NCI-H187 (cell line): ENCODE measurements around the gene PRH2.

Experiments used
- DNase-seq, 2 experiments: peaks; one replicate each; lab custom pipeline; 2025; lab: John Stamatoyannopoulos, UW

Gene PRH2

DNA sequence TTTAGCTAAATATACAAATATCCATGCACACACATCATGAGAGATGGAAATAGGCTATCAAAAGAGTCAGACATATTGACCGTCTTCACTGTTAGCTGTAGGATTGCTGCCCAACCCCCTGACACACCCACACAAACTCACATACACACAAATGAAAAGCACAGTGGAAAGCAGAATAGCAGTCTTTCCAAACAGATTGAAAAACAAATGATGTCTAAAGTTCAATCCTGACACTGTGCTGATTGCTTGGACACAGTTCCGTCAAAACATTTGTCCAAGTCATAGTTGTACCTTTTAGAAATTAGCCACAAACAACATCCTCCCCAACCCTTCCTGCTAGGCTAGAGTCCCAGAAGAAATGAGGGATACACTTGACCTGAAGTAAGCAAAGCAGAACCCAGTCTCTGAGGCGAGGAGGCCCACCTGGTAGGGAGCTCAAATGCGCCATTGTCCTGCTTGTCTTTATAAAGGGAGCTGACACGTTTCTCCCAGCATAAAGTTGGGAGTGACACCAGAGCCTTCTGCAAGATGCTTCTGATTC is at the start of gene PRH2:
PRH2 (plus strand) TSS at position 491 of the 541 bp plus-strand sequence; CDS start at position 529, 38 bp downstream.
- DNase-seq, result no peak

DNA sequence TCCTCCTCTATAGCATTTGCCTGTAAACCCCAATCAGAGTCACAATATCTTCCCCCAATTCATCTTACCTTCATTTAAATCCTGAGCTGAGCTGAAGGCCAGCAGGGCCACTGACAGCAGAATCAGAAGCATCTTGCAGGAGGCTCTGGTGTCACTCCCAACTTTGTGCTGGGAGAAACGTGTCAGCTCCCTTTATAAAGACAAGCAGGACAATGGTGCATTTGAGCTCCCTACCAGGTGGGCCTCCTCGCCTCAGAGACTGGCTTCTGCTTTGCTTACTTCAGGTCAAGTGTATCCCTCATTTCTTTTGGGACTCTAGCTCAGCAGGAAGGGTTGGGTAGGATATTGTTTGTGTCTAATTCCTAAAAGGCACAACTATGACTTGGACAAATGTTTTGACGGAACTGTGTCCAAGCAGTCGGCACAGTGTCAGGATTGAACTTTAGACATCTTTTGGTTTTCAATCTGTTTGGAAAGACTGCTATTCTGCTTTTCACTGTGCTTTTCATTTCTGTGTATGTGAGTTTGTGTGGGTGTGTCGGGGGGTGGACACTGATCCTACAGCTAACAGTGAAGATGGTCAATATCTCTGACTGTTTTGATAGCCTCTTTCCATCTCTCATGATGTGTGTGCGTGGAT is 44.8 kb upstream of the PRH2 start, which contains the start of gene PRH1:
PRH1 (minus strand) TSS at position 170 of the 640 bp plus-strand sequence; CDS start at position 132, 38 bp downstream.
- DNase-seq, result no peak

DNA sequence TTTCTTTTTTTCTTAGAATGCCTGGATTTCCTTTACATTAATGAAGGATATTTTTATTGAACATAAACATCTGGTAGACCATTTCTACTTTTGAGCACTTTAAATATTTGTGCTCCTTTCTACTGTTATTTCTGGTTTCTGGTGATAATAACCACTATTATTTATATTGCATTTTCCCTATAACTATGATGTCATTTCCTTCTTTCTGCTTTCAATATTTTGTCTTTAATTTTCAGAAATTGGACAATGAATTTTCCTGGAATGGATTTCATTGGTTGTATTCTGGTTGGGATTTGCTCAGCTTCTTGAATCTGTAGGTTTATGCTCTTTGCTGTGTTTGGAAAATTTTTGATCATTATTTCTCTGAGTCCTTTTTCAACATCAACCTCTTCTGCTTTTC is 39.8 kb upstream of the PRH2 start:
- no peak for DNase-seq

DNA sequence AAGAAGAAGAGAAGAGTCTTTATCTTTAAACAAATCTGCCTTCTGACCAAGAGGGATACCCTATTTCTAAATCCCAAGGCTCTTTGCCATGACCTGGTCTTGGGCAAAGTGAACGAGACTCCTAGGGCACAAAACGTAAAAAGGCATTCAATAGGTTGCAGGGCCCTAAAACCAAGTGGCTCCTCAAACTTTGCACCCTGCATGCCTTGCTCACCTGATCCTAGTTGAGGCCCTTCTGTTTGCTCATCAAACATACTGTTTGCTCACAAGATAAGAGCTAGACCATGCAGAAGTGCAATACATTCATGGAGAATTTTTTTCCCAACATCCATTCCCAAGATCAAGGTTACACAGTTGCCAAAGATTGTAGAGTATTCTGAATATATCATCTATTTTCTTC is 37.1 kb upstream of the PRH2 start:
- no peak for DNase-seq

DNA sequence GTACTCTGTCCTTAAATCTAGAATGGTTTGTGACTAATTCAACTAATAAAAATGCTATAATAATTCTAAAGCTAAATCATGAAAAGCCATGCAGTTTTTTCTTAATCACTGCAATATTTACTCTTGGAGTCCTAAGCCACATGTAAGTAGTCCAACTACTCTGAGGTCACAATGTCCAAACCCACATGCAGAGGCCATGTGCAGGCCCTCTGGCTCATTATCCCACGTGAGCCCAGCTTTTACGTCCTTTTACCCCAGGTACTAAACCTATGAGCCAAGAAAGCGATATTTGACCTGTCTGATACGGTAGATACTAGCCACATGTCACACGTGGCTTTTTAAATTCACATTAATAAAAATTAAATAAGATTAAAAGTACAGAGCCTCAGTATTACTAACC is 32.2 kb upstream of the PRH2 start:
- DNase-seq, result no peak

DNA sequence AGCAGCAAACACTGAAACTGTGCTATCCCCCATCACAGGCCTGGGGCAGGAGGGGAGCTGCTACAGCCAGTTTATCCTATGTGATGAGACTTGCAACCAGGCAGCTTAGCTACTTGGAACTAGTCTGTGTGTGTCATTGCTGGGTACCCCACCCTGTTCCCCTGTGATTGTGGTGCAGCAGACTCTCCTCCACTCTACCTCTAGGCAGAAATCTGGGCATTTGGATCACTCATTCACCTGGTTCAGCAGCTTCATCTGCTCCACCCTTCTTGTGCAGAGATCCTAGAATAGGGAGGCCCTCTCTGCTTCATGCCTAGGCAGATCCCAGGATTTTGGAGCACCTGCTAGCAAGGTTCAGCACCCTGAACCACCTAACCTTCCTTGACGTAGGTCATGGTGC is 28.5 kb upstream of the PRH2 start:
- no peak for DNase-seq

DNA sequence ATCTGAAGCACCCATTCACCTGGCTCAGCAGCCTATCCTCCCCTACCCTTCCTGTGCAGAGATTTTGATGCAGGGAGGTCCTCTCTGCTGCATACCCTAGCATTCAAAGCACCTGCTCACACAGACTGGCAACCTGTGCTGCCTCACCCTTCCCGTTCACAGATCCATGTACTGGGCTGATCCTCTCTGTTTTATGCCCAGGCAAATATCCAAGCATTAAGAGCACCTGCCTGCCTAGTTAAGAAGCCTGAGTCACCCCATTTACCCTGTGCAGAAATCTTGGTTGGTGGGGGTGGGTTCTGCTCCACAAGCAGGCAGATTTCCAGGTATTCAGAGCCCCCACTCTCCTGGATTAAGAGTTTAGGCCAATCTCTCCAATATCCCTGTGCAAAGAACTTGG is 28.1 kb upstream of the PRH2 start:
- no peak for DNase-seq

DNA sequence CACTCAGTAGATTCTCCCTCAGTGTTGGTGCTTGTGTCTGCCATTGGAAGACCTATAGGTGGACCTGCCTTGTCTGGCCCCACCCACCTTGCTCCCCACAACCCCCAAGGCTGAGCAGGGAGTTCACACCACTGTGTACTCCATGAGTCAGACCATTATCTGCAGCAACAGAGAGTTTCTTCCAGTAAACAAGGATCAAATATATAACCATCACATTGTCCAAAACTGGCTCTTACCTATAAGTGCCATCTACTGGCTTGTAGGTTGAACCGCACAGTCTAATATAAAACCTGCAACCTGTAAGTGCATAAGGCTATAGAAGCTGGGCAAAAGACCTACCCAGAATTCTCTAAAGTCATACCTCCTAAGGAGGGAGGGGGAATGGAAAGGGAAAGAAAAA is 27.6 kb upstream of the PRH2 start:
- no peak for DNase-seq

DNA sequence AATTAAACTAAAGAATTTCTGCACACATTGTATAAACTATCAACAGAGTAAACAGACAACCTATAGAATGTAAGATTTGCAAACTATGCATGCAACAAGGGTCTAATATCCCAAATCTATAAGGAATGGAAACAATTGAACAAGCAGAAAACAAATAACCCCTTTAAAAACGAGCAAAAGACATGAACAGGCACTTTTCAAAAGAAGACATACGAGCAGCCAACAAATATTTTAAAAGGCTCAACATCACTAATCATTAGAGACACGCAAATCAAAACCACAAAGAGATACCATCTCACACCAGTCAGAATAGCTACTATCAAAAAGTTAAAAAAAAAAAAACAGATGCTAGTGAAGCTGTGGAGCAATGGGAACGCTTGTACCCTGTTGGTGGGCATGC is 24.4 kb upstream of the PRH2 start:
- DNase-seq, result no peak

DNA sequence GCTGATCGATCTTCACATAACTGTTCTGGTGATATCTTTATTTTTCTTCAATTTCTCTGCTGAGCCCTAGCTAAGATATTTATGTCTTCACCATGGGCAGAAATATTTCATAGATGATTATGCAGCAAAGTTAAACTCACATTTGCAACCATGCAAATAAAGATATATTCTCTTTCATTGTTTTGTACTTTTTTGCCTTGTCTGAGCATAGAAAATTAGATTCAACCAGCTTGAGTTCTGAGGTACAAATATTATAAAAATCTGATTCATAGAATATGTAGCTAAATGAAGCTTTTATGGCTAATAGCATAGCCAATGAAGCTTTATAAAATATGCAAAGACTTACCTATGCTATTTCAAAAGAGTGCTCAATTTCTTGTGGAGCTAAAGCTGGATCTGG is 19.6 kb upstream of the PRH2 start, which contains the start of gene TAS2R13:
TAS2R13 (minus strand) TSS at position 101 of the 400 bp plus-strand sequence. CDS start 264 bp downstream, outside the sequence.
- no peak for DNase-seq

DNA sequence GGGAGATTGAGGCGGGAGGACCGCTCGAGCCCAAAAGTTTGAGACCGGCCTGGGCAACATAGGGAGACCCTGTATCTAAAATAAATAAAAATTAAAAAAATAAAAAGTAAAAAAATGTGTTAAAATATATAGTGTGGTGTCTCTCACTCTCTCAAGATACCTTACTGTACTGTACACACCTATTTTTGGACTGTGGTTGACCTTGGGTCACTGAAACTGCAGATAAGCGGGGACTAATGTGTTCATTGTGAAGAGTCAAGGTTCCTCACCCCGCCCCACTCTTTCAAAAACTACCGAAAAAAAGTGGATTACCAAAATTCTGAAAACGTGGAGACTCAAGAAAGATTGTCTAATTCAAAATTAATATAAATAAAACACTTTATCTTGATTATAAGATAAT is 18.7 kb upstream of the PRH2 start:
- no peak for DNase-seq

DNA sequence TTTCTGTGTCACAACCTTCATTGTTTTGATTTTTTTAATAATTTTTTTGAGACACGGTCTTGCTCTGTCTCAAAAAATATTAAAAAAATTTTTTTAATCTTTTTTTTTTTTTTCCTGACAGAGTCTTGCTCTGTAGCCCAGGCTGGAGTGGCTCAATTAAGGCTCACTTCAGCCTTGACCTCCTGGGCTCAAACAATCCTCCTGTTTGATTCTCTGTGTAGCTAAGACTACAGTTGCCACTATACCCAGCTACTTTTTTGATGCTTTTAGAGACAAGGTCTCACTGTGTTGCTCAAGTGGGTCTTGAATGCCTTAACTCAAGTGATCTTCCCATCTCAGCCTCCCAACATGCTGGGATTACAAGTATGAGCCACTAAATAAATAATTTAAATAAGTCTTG is 9.2 kb upstream of the PRH2 start:
- DNase-seq, result no peak

DNA sequence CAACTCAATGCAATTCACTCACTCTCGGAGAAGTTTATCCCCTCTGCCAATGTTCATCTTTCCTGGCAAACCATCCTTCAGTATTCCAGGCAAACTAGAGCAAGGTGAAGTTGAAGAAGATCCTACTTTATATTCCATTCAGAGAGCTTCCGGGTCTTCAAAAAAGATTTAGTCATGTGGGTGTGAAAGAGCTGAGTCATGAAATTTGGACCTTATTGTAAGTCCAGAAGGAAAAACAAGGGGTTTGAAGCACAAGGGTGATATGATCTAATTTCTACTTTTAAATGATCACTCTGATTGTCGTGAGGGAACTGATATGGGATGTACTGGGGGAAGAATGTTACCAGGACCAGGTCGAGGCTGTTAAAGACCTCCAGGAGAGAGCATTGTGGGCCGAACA is 2.8 kb upstream of the PRH2 start:
- no peak for DNase-seq

DNA sequence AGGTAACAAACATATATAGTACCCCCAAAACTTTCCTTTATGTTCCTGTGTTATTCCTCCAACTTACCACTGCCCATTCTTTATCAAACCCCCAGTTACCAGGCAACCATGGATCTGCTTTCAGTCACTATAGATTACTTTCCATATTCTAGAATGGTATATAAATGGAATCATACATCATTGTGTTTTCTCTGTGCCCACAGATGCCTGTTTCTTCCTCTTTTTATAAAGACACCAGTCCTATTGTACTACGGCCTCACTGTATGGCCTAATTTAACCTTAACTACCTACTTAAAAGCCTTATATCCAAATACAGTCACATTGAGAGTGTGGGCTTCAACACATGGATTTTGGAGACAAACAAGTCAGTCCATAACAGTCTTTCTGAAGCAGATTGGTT is 7.5 kb downstream of the PRH2 start:
- no peak for DNase-seq

DNA sequence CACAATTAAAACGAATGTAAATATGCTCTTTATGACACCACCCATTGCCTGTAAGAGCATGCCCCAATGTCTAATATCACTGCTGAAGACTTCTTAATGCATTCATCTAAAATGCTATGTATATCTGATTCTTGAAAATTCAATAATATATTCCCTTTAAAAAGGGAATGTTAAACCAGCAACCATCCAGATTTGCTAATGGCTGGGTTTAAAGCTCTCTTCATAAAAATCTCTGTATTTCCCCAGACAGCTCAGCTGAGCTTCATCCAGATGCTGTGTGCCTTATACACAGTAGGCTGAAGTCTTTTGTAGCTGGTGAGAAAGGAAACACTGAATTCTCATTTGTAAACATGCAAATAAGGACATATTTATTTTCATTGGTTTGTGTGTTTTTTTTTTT is 10.1 kb downstream of the PRH2 start, which contains the start of gene TAS2R14:
TAS2R14 (minus strand) TSS at position 101 of the 400 bp plus-strand sequence; CDS start at position 45, 56 bp downstream.
- DNase-seq, result no peak

DNA sequence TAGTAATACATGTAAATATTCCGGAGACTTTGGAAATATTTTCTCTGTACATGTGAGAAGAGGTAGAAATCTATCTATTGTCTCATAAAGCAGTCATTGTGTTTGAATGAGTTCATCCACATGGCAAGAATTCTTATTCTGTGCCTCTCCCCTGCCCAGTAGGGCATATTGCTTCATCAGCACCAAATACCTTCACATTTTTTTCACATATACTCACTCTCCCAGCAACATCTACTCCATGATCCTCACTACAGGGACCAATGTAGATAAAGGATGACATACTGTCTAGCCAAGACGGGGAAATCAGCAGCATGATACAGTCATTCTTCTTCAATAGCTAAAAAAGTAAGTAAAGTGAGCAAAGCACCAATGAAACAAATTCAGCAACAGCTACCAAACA is 11.4 kb downstream of the PRH2 start:
- no peak for DNase-seq

DNA sequence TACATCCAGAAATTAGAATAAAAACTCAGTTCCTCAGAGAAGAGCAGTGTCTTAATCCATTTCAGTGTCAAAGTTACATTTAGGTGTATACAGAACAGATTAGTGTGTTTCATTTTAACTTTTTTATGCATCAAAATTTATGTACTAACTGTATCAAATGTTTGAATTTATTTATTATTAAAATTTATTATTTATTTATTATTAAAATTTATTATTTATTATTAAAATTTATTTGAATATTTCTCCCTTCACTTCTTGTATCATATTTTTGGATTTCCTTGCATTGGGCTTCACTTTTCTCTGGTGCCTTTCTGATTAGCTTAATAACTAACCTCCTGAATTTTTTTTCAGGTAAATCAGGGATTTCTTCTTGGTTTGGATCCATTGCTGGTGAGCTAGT is 12.3 kb downstream of the PRH2 start:
- DNase-seq, result no peak

DNA sequence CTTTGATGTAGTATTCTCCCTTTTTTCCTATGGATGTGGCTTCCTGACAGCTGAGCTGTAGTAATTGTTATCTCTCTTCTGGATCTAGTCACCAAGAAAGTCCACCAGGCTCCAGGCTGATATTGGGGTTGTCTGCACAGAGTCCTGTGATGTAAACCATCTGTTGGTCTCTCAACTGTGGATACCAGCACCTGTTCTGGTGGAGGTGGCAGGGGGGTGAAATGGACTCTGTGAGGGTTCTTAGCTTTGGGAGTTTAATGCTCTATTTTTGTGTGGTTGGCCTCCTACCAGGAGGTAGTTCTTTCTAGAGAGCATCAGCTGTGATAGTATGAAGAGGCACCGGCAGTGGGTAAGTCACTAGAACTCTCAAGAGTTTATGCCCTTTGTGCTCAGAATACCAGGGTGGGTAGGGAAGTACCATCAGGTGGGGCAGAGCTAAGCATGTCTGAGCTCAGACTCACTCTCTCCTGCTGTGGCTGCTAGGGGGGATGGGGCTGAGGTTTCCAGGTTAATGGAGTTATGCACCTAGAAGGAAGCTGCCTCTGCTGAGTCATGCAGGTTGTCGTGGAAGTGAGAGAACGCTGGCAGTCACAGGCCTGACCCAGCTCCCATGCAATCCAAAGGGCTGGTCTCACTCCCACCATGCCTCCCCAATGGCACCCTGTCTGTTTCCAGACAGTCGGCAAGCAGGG is 13.0 kb downstream of the PRH2 start:
- DNase-seq, result no peak

DNA sequence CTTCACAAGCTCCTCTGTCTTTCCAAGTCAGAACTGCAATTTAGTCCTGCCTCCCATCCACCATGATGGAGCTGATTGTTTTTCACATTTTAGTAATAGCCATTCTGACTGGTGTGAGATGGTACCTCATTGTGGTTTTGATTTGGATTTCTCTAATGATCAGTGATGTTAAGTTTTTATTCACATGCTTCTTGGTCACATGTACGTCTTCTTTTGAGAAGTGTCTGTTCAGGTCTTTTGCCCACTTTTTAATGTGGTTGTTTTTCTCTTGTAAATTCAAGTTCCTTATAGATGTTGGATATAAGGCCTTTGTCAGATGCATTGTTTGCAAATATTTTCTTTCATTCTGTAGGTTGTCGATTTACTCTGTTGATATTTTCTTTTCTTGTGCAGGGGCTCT is 14.1 kb downstream of the PRH2 start:
- DNase-seq, result no peak

DNA sequence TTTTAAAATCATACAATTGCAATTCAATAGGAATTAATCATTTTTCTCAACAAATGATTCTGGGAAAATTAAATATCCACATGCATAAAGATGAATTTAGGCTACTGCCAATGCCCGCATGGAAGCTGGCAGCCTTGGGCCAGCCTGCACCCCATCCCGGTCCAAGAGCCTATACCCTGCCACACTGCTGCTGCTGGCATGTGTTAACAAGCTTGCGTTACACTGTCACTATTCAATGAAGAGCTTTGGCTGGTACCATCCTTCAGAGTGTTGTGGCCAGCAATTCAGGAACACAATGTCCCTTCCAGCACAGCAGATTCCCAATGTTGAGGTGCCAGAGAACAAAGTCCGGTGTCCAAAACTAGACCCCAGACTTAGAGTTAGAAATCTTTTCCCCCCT is 23.6 kb downstream of the PRH2 start:
- no peak for DNase-seq

DNA sequence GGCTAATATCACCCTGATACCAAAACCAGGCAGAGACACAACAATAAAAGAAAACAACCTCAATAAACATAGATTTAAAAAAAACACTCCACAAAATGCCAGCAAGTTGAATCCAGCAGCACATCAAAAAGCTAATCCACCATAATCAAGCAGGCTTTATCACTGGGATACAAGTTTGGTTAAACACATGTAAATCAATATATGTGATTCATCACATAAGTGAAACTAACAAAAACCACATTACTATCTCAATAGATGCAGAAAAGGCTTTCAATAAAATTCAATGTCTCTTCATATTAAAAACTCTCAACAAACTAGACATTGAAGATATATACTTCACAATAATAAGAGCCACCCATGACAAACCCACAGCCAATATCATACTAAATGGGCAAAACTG is 27.0 kb downstream of the PRH2 start:
- no peak for DNase-seq

DNA sequence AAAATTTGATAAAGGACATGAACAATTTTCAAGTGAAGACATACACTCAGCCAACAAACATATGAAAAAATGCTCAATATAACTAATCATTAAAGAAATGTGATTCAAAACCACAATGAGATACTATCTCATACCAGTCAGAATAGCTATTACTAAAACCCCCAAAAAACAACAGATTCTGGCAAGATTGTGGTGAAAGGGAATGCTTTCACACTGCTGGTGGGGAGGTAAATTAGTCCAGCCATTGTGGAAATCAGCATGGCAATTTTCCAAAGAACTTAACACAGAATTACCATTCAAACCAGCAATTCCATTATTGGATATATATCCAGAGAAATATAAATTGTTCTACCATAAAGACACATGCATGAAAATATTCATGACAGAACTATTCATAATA is 28.7 kb downstream of the PRH2 start:
- DNase-seq, result no peak

DNA sequence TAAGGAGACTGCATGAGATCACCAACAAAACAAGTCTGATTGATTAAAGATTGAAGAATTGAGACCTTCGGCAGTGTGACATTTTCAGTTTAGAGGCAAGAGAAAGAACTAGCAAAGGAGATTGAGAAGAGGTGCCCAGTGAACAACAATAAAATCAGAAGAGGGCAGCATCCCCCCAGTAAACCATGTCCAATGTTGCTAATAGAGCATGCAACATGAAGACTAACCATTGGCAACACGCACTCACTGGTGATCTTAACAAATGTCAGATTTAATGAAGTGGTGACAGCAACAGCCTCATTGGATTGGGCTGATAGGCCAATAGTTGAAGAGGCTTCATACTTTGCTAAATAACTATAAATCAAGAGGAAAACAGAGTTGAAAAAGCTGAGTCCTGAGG is 30.8 kb downstream of the PRH2 start:
- no peak for DNase-seq
